AG04449 (cell line): ENCODE results near the gene ADD2.

Experiments
- CTCF ChIA-PET: fragments of 350-600 bp; formaldehyde crosslinking; extraction: SDS; loops from one replicate; lab custom pipeline; 2021; ENCODE audit warnings: antibody characterized with exemption; lab: Yijun Ruan, JAX
- POLR2A ChIA-PET: fragments of 400-600, 350-600 bp; formaldehyde crosslinking; extraction: SDS; loops from one replicate; lab custom pipeline; 2020; ENCODE audit warnings: antibody characterized with exemption, inconsistent platforms; lab: Yijun Ruan, JAX
- DNase-seq: peaks from one replicate; pipeline ENCODE4 v3.0.0-alpha.2; 2010; ENCODE audit warnings: low read depth, low spot score
- H3K4me3 ChIP-seq: 2 replicates; pipeline ENCODE4 v1.5.1; 2011; ENCODE audit warnings: low read depth, mild to moderate bottlenecking, control low read depth, low read length
- CTCF ChIP-seq: IDR thresholded peaks from one replicate; pipeline ENCODE4 v1.5.1; 2011; ENCODE audit warnings: mild to moderate bottlenecking, moderate library complexity, low read length, control low read depth, inconsistent platforms; ENCODE audit not compliant: insufficient read depth; ENCODE audit errors: missing control alignments

The ADD2 gene

GRCh38 chr2:70714141-70714905, 53.7 kb downstream of the ADD2 start:
- ChIA-PET CTCF (no interaction called here), POLR2A (no interaction called here)
- TF ChIP-seq CTCF = no peak
- H3K4me3 ChIP-seq = no peak overlapping the region
- no peak for DNase-seq

- TF ChIP-seq CTCF = no peak
- ChIA-PET POLR2A (no interaction called here), CTCF (interaction anchor here (0.8 kb wide), 1 partner anchor 55 kb away, joined by 3 read pairs; the partner anchor contains the start of gene ADD2)
- no peak overlapping the region for H3K4me3 ChIP-seq
- no peak for DNase-seq
Observed at GRCh38 chr2:70712916-70713315, 55.1 kb downstream of the ADD2 start.

- DNase-seq = no peak
- H3K4me3 ChIP-seq = no peak overlapping the region
- no peak for TF ChIP-seq CTCF
- CTCF ChIA-PET = no interaction called here
- POLR2A ChIA-PET = no interaction called here
Observed at GRCh38 chr2:70711191-70711590, 56.8 kb downstream of the ADD2 start.

- DNase-seq = no peak
- CTCF ChIA-PET = no interaction called here
- TF ChIP-seq CTCF = no peak
- H3K4me3 ChIP-seq = no peak overlapping the region
- POLR2A ChIA-PET = no interaction called here
Observed at GRCh38 chr2:70710038-70710690, 57.8 kb downstream of the ADD2 start.

- TF ChIP-seq CTCF = no peak
- ChIA-PET POLR2A (no interaction called here), CTCF (interaction anchor here (1.3 kb wide), 1 partner anchor 23 kb away, joined by 3 read pairs; no protein-coding TSS in a partner anchor)
- no peak overlapping the region for H3K4me3 ChIP-seq
- no peak for DNase-seq
Observed at GRCh38 chr2:70709275-70710037, 58.5 kb downstream of the ADD2 start.
